Right atrium auricular region (tissue), 2 donors: ENCODE measurements around the gene BCOR. TPM values are rescaled to one million over a fixed set of nuclear protein-coding genes. Genes with fewer than 3 reads are reported as not detected.

ENCODE experiments used
- DNase-seq: peaks from one replicate; pipeline ENCODE4 v3.0.0-alpha.2; 2019; ENCODE audit warnings: low spot score
- H3K27ac ChIP-seq, 2 donors: fragments of 200-600 bp; sonication (generic); 1 replicate in 1 of 2; 2 replicates in 1 of 2; pipeline ENCODE4 v1.5.1; 2016 to 2019
- H3K27me3 ChIP-seq, 2 donors: fragments of 200-600 bp; sonication (generic); one replicate each; pipeline versions ENCODE4 v1.5.1 to v1.6.0; 2017 to 2019
- H3K36me3 ChIP-seq: fragments of 200-600 bp; sonication (generic); one replicate; pipeline ENCODE4 v1.5.1; 2016
- H3K4me1 ChIP-seq, 2 donors: fragments of 200-600 bp; sonication (generic); one replicate each; pipeline versions ENCODE4 v1.5.1 to v1.6.0; 2017 to 2019
- H3K4me3 ChIP-seq, 2 donors: fragments of 200-600 bp; sonication (generic); 1 replicate in 1 of 2; 2 replicates in 1 of 2; pipeline ENCODE4 v1.5.1; 2017 to 2019; ENCODE audit warnings: mild to moderate bottlenecking in 1 of 2, moderate library complexity in 1 of 2
- H3K9me3 ChIP-seq, 2 donors: fragments of 200-600 bp; sonication (generic); one replicate each; pipeline ENCODE4 v1.5.1; 2019
- total RNA-seq, 2 donors: library from RNA; depleted of rRNA; stranded (reverse); fragments of >200 nt; gene quantifications; one replicate each; pipeline ENCODE4 v1.1.0, GENCODE V29; 2016
- TF ChIP-seq, protein P1 (sequence below), 2 donors: fragments of 200-600 bp; sonication (generic); IDR thresholded peaks; one replicate each; pipeline ENCODE4 v1.5.1; 2019; ENCODE audit warnings: antibody characterized with exemption in 2 of 2

The BCOR gene
- 10 to 100 TPM; 24.3 to 37.1 TPM for total RNA-seq

DNA sequence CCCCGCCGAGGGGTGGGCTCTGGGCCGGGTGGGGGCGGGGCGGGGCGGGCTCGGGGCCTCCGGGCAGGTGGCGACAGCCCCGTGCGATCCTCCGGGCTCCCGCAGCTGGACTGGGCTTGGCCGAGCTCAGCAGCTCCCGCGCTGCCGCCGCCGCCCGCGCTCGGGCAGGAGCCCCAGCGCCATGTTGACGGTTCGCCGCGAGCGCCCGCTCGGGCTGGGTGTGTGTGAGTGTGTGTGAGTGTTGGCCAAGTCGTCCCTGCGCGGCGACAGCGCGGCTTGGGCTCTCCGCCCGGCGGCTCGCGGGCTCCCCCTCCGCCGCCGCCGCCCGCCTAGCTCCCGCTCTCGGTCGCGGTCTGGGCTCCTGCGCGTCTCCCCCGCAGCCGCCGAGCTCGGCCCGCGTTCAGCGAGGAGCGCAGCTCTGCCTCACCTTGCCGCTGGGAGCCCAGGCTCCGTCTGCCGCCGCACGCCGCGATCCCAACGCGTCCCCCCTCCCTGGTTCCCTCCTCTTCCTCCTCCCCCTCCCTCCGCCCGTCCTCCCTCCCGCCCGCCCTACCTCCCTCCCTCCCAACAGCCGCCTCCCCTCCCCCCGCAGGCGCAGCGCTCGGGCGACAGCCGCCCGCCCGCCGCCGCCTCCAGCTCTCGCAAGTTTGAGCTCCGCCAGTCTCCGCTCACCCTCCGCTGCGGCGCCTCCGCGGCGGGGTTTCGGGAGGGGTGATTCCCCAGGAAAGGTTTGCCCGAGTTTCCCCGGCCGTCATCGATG lies at the start of gene BCOR:
BCOR (minus strand) TSS at position 455 of the 760 bp plus-strand sequence. CDS start 20,029 bp downstream, outside the sequence.
- Histone ChIP-seq H3K36me3 (no peaks in the 10 kb centered on the region), H3K4me3 (peak within 1 kb of the TSS; percentile 61 to 66), H3K4me1 (peaks cover 0 to 53% of the 10 kb centered on the region in 2 donors), H3K27me3 (peaks cover 0 to 16% of the 10 kb centered on the region in 2 donors), H3K9me3 (no peaks in the 10 kb centered on the region), H3K27ac (peak within 1 kb of the TSS; percentile 82 to 90)
- DNase-seq = no peak
- TF ChIP-seq, protein P1, sequence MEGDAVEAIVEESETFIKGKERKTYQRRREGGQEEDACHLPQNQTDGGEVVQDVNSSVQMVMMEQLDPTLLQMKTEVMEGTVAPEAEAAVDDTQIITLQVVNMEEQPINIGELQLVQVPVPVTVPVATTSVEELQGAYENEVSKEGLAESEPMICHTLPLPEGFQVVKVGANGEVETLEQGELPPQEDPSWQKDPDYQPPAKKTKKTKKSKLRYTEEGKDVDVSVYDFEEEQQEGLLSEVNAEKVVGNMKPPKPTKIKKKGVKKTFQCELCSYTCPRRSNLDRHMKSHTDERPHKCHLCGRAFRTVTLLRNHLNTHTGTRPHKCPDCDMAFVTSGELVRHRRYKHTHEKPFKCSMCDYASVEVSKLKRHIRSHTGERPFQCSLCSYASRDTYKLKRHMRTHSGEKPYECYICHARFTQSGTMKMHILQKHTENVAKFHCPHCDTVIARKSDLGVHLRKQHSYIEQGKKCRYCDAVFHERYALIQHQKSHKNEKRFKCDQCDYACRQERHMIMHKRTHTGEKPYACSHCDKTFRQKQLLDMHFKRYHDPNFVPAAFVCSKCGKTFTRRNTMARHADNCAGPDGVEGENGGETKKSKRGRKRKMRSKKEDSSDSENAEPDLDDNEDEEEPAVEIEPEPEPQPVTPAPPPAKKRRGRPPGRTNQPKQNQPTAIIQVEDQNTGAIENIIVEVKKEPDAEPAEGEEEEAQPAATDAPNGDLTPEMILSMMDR (IDR thresholded peaks at IDR 0.05) = peak in 1 of 2 donors; percentile 16

DNA sequence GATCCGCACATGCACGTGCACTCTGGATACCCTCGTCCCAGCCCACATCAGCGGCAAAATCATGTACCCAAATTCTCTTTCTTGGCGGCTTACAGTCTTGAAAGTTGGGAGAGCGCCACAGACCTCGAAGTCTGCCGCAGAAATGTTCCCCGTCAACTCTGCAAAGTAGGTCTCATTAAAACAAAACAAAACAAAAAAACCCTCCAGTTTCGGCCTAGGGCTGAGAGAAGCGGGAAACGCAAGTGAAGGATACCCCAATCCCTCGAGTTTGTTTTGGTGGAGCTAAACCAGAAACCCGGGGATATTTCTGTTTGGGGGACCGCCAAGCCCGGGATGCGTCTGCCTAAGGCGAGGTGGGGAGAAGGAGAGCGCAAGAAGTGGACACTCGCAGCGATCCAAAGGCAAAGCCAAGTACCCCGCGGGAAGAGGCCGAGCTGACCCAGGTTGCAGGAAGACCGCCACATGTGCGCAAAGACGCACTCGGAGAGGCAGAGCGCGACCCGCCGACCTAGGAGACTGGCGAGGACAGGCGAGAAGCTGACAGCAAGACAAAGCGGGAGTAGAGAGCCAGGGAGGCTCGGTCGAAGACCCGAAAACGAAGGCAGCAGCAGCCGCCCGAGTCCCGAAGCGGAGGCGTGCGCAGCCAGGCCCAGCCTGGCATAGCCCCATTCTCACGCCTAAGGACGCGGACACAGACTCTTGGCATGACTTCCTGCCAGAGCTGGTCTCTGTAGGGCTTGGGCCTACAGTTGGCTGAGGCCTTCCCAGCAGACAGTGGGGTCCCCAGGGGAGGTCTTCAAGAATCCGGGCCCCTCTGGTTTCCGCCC lies 49.6 kb upstream of the BCOR start:
- Histone ChIP-seq H3K36me3 (no peaks in the 10 kb centered on the region), H3K27me3 (no peaks in the 10 kb centered on the region), H3K27ac (no peak overlapping the region), H3K4me3 (peak overlapping the region in 1 of 2 donors; percentile 48), H3K4me1 (peaks cover 0 to 63% of the 10 kb centered on the region in 2 donors), H3K9me3 (no peaks in the 10 kb centered on the region)
- DNase-seq = no peak
- TF ChIP-seq, protein P1 (IDR thresholded peaks at IDR 0.05) = no peak

DNA sequence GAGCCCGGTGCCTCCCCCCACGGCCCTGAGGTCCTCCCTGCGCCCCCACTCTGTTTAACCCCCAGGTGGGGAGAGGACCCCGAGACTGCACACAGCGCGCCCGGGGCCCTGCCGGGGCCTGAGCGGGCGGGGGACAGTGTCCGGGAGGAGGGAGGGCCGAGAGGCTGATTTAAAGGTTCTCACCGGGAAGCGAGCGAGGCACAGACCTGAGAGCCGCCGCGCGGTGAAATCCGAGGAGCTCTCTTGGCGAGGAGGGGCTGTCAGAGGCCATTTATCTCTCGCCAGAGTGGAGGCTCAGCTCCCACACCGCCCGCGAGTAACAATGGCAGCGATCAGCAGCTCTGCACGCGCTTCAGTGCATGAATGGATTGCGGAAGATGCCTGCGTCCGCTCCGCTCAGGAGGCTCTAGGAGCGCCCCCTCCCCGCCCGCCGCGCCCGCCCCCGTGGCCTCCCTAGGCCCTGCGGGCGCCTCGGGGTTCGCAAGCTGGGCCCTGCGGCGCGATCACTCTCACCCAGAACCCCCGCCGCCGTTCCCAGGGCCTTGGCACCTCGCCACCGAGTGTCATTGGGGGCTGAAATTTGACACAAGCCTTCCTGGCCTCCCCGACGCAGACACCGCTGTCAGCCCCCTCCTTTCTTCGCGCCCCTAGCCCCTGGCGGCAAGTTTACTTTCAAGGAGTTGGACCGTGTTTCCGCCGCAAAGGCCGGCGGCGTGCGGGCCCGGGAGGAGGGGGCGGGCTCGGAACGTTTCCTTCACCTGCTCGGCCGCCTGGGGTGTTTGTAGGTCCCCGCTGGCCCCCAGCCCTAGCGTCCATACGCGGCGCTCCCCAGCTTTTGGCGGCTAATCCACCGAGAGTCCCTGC lies 48.7 kb upstream of the BCOR start:
- H3K36me3 ChIP-seq = no peaks in the 10 kb centered on the region
- no peak for DNase-seq
- TF ChIP-seq, protein P1 (IDR thresholded peaks at IDR 0.05) = no peak
- H3K4me1 ChIP-seq = peaks cover 0 to 59% of the 10 kb centered on the region in 2 donors
- H3K4me3 ChIP-seq = peak overlapping the region; percentile 37 to 48
- H3K27ac ChIP-seq = peak overlapping the region in 1 of 2 donors; percentile 6
- H3K27me3 ChIP-seq = no peaks in the 10 kb centered on the region
- no peaks in the 10 kb centered on the region for H3K9me3 ChIP-seq

DNA sequence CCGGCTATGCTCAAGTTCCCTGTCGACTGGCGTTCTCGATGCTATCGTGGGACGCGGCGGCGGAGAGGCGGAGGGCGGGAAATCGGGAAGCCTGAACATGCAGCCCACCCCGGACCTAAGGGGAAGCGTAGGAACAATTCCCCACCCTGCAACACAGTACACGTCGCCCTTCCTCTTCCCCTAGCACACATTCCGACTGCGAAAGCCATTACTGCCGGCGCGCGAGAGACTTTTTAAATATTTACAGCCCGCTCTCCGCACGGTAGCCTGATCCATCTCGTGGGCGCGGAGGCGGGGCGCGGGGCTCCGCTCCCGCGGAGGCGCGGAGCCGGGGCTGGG lies 48.1 kb upstream of the BCOR start:
- no peak for DNase-seq
- Histone ChIP-seq H3K9me3 (no peaks in the 10 kb centered on the region), H3K27ac (peak overlapping the region in 1 of 2 donors; percentile 6), H3K27me3 (no peaks in the 10 kb centered on the region), H3K36me3 (no peaks in the 10 kb centered on the region), H3K4me3 (peak overlapping the region; percentile 37 to 48), H3K4me1 (peaks cover 0 to 59% of the 10 kb centered on the region in 2 donors)
- TF ChIP-seq, protein P1 (IDR thresholded peaks at IDR 0.05) = no peak
